Measurements from ENCODE around the gene OSGIN1.

DNA sequence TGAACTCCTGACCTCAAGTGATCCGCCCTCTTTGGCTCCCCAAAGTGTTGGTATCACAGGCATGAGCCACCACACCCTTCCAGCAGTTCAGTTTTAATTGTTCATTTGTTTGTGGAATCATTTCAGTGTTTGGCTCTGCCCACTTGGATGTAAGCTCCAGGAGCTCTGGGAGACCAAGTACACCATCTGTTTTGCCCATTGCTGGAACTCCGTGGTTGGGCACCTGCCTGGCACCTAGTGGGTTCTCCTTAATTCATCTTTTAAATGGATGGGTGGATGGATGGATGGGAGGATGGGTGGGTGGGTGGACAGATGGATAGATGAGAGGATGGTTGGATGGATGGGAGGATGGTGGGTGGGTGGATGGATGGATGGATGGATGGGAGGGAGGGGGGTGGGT, 14.1 kb downstream of the OSGIN1 start:
- TF ChIP-seq, protein P1, sequence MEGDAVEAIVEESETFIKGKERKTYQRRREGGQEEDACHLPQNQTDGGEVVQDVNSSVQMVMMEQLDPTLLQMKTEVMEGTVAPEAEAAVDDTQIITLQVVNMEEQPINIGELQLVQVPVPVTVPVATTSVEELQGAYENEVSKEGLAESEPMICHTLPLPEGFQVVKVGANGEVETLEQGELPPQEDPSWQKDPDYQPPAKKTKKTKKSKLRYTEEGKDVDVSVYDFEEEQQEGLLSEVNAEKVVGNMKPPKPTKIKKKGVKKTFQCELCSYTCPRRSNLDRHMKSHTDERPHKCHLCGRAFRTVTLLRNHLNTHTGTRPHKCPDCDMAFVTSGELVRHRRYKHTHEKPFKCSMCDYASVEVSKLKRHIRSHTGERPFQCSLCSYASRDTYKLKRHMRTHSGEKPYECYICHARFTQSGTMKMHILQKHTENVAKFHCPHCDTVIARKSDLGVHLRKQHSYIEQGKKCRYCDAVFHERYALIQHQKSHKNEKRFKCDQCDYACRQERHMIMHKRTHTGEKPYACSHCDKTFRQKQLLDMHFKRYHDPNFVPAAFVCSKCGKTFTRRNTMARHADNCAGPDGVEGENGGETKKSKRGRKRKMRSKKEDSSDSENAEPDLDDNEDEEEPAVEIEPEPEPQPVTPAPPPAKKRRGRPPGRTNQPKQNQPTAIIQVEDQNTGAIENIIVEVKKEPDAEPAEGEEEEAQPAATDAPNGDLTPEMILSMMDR (IDR thresholded peaks at IDR 0.05), result no peak
- no peak for TF ChIP-seq POLR2A (IDR thresholded peaks at IDR 0.05)
- no peak for TF ChIP-seq POLR2AphosphoS5 (IDR thresholded peaks at IDR 0.05)

Data from stomach (tissue), 4 donors.